Keratinocyte (primary cell): ENCODE data around the gene HIGD2A.

Experiments used
- CTCF ChIP-seq, 3 experiments: IDR thresholded peaks in 1 of 3; conservative IDR thresholded peaks in 1 of 3; optimal IDR thresholded peaks in 1 of 3; 2 replicates in 2 of 3; 3 replicates in 1 of 3; pipeline versions ENCODE3 to v1.5.1; 2011; ENCODE audit warnings: low read length in 3 of 3, mild to moderate bottlenecking in 3 of 3, moderate library complexity in 2 of 3, control low read depth in 1 of 3, inconsistent platforms in 1 of 3; ENCODE audit not compliant: insufficient read depth in 2 of 3; ENCODE audit errors: extremely low read depth in 1 of 3
- EZH2 ChIP-seq: IDR thresholded peaks from one replicate; pipeline ENCODE4 v1.6.1; 2012; ENCODE audit warnings: inconsistent platforms, mild to moderate bottlenecking, low read length, moderate library complexity

- no peak for TF ChIP-seq CTCF (optimal IDR thresholded peaks at IDR 0.05 in 1 of 3, IDR thresholded peaks at IDR 0.05 in 1 of 3, conservative IDR thresholded peaks at IDR 0.05 in 1 of 3; ENCODE audit: extremely low read depth in 1 of 3, insufficient read depth in 2 of 3, low read length in 3 of 3)
- TF ChIP-seq EZH2: no peak
Observed at GRCh38 chr5:176418251-176418650, 29.7 kb downstream of the HIGD2A start.
